HG03196 (cell line): ENCODE data around the gene INSL3.
"Not testable (repeated sequence)": the region's sequence is repeated elsewhere in the genome, so short reads cannot be mapped to it uniquely, and the experiment has no call there.

ENCODE experiments used
- ATAC-seq: cut with Tn5 transposase; IDR thresholded peaks from one replicate; pipeline ENCODE4 v1.9.1; 2021; ENCODE audit not compliant: unreplicated experiment

INSL3 gene

DNA sequence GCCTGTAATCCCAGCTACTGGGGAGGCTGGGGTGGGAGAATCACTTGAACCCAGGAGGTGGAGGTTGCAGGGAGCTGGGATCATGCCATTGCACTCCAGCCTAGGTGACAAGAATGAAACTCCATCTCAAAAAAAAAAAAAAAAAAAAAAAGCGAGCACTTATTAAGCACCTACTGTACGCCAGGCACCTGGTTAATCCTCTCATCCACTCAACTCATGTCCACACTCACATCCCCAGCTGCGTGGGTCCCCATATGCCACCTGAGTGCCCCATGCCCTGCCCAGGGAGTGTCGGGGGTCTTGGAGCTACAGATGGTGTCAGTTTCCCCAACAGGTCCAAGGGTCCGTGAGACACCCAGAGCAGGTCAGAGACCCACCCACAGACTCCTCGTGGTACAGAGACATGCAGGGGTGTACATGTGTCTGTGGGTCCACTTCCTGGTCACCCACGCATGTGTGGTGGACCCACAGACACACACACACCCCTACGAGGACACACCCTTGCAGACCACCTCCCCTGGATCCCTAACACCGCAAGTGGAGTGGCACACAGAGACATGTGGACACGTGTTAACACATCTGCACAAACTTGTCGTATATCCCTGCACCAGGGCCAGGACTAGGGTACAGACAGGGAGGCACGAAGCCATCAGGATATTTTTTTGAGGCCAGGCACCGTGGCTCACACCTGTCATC lies 3.5 kb downstream of the INSL3 start:
- ATAC-seq, result no peak

DNA sequence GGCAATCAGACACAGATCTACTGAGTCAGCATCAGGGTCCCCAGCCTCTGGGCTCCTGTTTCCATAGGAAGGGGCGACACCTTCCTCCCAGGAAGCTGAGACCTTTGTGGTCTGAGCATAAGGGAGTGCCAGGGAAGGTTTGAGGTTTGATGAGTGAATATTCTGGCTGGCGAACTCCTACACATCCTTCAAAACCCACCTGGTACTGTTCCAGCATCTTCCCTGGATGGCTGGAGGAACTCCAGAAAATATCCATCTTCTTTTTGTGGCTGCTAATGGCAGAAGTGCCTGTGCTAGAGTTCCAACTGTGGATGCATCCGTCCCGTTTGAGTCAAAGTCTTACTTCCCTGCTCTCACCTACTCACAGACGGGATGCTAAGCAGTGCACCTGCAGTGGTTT lies 9.2 kb downstream of the INSL3 start:
- no peak for ATAC-seq

DNA sequence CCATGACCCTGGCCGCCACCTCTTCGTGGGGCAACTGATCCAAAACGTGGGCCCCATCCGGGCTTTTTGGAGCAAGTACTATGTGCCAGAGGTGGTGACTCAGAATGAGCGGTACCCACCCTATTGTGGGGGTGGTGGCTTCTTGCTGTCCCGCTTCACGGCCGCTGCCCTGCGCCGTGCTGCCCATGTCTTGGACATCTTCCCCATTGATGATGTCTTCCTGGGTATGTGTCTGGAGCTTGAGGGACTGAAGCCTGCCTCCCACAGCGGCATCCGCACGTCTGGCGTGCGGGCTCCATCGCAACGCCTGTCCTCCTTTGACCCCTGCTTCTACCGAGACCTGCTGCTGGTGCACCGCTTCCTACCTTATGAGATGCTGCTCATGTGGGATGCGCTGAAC lies 9.6 kb downstream of the INSL3 start:
- no peak for ATAC-seq

DNA sequence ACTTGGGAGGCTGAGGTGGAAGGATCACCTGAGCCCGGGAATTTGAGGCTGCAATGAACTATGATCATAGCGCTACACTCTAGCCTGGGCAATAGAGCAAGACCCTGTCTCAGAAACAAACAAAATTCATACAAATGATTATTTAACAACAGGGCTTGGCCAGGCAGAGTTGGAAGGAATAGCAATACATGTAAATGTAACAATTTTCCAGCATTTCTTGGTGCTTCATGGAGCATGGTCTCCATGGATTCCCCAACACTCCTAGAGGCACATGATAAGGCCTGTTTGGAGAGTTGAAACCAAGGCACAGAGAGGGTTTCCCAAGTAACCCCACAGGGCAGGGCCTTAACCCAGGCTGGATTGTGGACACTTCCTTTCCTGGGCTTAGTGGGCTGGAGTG lies 10.2 kb downstream of the INSL3 start:
- ATAC-seq, result no peak

DNA sequence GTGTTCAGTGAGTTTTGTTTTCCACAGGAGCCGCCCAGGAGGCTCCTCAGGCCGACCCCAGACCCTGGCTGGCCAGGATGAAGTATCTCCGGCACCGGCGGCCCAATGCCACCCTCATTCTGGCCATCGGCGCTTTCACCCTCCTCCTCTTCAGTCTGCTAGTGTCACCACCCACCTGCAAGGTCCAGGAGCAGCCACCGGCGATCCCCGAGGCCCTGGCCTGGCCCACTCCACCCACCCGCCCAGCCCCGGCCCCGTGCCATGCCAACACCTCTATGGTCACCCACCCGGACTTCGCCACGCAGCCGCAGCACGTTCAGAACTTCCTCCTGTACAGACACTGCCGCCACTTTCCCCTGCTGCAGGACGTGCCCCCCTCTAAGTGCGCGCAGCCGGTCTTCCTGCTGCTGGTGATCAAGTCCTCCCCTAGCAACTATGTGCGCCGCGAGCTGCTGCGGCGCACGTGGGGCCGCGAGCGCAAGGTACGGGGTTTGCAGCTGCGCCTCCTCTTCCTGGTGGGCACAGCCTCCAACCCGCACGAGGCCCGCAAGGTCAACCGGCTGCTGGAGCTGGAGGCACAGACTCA lies 13.5 kb downstream of the INSL3 start:
- no peak for ATAC-seq

DNA sequence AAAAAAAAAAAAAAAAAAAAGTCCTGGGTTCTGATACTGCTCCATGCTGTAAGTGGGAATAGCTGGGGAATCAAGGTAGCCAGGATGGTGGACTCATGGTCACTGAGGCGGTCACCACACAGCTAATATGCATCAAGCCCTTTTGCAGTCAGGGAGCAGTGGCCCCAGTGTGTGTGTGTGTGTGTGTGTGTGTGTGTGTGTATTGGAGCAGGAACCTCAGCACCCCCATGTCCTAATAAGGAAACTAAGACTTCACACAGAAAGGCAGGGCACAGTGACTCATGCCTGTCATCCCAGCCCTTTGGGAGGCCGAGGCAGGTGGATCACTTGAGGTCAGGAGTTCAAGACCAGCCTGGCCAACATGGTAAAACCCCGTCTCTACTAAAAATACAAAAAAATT lies 14.4 kb downstream of the INSL3 start:
- ATAC-seq, result no peak

DNA sequence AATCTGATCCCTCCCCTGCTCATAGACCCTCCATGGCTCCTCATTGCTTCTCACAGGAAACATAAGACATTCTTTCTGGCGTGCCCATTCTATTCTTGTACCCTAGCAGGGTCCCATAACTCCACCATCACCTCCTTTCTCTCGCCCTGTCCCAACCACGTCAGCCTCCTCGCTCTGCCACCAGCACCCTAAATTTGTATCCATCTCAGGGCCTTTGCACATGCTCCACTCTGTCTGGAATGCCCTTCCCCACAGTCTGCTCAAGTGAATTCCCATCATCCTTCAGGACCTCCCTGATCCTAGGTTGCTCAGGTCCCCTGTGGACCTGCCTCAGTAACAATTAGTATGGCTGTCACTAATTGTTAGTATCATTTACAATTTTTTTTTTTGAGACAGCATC lies 15.9 kb downstream of the INSL3 start:
- no peak for ATAC-seq

DNA sequence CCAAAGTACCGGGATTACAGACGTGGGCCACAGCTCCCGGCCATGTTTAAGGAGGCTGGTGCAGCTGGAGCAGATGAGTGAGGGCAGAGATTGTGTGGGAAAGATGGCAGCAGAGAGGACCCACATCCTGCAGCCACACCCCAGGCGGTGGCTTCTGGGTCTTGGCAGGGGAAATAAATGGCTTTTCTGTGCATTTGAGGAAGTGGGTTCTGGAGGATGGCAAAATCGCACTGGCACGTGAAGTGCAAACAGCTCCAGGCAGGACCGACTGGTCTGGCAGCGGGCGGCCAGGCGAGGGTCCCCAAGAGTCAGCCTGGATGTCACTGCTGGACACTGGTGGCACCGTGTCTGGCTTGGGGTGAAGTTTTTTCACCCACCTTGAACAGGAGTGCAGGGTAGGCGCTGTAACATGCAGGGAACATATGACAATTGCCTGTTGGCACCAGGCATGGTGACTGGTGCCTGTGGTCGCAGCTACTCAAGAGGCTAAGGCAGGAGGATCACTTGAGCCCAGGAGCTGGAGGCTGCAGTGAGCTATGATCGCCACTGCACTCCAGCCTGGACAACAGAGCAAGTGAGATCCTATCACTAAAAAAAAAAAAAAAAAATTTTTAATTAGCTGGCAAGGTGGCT lies 17.9 kb downstream of the INSL3 start:
- ATAC-seq, result no peak

DNA sequence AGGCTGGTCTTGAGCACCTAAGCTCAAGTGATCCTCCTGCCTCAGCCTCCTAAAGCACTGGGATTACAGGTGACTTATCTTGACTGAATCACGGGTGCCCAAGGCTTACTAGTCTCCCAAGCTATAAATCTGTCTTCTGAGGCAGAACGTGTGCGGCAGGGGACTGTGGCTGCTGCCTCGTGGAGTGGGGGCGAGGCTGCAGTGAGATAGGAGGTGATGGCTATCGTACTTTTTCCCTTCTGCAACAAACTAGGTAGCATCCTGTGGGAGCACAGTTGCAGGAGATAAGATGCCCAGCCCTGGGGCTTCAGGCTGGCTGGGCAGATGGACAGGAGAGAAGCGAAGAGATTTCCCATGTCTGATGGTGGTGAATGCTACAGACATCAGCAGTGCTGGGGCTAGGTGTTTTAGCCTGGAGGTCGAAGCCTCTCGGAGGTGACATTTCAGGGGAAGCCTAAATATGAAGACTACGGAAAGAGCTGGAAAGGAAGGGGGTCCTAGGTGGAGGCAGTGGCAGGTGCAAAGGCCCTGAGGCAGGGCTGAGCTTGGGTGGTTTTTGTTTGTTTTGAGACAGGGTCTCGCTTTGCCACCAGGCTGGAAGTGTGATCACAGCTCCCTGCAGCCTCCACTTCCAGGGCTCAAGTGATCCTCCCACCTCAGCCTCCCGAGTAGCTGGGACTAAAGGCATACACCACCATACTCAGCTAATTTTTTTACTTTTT lies 19.0 kb downstream of the INSL3 start:
- no peak for ATAC-seq

DNA sequence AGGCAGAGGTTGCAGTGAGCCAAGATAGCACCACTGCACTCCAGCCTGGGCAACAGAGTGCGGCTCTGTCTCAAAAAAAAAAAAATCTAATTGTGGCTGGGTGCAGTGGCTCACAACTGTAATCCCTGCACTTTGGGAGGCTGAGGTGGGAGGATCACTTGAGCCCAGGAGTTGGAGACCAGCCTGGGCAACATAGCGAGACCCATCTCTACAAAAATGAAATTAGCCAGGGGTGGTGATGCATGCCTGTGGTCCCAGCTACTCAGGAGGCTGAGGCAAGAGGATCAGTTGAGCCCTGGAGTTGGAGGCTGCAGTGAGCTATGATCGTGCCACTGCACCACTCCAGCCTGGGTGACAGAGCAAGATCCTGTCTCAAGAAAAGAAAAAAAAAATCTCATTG lies 22.7 kb downstream of the INSL3 start:
- ATAC-seq, result not testable (repeated sequence)

DNA sequence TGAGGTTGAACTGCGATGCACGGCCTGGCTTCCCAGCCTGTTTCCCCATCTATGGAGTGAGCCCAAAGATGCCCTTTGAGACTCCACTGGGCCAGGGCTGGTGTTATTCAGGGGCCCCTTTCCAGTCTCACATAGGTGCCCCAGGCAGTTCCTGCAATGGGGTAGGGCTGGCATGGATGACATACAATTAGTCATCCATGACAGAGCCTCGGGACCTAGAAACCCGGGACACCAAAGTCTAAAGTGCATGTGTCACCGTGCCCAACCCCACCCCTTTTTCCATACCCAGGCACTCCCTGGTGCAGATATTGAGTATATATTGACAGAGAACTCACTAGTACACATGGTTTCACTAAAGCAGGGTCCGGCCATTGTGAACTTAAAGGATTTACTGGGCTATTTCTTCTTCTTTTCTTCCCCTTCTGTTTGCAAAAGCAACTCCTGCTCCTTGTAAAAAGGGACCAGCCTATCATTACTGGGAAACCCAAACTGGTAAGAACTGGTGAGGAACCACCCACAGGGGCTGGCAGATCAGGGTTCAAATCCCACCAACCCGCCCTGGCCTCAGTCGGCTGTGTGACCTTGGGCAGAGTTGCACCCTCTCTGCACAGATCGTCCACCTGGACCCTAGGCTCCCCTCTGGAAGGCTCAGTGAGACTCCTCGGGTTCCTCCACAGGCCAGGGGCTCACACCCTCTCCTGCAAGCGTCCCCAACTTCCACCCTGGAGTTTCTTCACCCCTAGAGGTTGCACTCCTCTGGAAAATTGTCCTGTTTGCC lies 23.7 kb downstream of the INSL3 start:
- no peak for ATAC-seq

DNA sequence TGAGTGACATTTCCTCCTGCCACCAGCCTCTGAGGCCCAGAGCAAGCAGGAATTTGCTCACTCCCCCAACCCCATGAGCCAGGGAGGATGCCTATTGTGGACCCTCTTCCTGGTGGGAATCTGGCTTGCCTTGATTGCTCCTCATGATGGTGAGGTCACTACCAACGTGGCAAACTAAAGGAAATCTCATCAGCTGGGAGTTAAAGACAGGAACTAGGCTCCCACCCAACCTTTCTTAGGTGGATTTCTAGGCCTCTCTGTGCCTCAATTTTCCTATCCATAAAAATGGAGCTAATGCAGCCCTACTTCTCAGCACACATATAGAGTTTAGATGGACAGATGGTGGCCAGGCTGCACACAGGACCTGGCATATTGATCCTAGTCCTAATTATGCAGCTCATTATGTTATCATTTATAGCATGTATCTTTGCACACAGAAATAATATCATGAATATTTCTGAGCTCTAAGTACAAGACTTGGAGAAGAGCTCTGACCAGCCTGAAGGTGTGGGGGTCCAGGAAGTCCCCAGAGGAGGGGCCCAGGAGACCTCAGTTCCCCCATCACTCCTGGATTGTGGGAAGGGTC lies 24.4 kb downstream of the INSL3 start:
- no peak for ATAC-seq

DNA sequence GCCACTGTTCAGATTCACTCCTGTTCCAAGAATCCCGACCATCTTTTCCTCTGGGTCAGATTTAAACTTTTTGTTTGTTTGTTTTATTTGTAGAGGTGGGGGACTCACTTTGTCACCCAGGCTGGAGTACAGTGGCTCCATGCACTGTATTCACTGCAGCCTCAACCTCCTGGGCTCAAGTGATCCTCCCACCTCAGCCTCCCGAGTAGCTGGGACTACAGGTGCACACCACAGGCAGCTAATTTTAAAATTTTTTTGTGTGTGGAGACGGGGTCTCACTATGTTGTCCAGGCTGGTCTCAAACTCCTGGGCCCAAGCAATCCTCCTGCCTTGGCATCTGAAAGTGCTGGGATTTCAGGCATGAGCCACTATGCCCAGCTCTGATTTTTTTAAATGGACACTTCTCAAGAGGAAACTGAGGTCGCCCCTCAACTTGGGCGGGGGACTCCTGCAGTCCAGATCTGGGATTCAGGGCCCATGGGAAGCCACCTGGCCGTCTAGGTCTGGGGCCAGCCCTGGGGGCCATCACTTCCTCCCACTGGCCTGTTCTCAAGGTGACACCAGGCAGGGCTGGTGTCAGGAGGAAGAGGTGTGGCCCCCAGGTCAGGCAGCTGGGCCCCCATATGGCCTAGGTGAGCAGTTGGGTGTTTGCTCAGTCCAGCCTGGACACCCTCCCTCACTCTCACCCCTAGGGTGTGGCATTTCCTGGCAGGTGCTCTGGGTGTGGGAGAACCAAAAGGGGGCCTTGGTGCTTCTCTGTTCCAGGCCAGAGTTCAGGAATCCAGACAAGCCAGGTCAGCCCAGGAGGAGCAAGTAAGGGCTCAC lies 25.1 kb downstream of the INSL3 start:
- ATAC-seq, result no peak

DNA sequence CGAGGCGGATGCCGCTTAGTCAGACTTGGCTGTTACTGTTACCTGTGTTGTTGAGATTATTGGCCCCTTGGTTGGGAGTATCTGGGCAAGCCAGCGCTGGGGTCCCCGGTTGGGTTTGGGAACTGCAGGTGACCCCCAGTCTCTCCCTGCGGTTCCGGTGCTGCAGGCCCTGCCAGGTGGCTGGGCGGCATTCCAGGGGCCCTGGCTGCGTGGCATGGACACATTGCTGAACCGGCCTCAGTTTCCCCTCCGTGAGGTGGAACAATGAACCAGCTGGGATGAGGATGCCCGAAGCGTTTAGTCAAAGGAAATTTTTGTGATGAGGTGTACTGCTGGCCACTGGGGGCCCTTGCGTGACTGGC lies 25.8 kb downstream of the INSL3 start:
- no peak for ATAC-seq

DNA sequence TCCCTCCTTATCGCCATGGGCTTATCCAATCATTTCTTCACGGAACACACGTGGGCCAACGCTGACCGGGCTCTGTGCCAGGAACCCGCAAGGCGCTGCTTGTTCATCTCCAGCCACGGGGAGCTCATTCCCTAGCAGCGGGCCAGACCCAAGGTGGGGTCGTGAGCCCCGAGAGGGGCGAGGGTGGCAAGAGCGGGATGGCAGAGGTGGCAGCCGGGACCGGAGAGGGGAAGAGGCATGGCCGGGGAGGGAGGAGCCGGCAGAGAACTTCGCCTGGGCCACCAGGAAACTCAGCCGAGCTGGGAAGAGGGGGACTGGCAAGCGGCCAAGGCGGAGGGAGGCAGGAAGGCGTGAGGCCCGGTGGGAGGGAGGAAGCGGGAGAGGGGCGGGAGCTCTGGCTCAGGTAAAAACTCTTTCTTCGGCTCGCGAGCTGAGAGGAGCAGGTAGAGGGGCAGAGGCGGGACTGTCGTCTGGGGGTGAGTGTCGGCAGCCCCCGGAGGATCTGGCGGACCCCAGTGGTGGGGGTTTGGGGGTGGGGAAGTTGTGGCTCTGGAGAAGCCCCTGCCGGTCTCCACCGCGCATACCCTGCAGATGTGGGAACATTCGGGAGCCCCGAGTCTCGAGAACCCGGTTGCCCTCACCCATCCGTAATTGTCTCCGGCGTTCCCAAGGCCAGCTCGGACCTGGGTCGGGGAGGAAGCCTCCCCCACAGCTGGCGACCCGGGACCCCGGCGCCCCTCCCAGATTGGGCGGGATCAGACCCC lies 26.4 kb downstream of the INSL3 start, which contains the start of gene B3GNT3:
Gene B3GNT3 (plus strand): TSS at position 408 of the 764 bp plus-strand sequence. CDS start 12,670 bp downstream, outside the sequence.
- no peak for ATAC-seq

DNA sequence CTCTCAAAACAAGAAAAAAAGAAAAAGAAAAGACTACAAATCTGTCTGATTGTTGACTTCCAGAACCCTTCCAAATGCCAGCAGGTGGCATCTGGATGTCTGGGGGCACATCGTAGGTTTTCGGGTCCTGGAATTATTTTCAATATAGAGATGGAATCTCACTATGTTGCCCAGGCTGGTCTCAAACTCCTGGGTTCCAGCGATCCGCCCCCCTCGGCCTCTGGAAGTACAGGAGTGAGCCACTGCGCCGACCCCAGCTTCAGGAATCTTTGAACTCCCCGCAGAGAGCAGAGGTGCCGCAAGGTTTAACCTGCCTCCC lies 26.9 kb downstream of the INSL3 start:
- no peak for ATAC-seq

DNA sequence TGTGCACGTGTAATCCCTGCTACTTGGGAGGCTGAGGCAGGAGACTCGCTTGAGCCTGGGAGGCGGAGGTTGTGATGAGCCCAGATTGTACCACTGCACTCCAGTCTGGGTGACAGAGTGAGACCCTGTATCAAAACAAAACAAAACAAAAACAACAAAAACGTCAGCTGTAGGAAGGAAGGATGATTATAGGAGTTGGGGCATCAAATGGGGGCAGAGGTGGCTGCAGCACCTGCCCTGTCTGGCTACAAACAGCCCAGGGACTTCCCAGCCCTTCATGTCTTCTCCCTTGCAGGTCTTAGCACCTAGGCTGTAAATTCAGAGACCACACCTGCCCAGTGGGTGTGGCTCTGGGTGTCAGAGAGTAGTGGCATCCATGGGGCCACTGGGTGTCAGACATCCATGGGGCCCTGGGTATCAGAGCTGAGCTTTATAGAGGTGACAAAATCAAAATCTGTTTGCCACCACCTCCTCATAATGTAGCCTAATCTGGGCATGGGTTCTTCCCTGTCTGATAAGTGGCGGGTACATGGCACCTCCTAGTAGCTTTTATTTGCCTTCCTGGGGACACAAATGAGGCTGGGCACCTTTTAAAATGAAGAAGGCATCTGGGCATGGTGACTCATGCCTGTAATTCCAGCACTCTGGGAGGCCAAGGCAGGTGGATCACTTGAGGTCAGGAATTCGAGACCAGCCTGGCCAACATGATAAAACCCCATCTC lies 31.1 kb downstream of the INSL3 start:
- no peak for ATAC-seq

DNA sequence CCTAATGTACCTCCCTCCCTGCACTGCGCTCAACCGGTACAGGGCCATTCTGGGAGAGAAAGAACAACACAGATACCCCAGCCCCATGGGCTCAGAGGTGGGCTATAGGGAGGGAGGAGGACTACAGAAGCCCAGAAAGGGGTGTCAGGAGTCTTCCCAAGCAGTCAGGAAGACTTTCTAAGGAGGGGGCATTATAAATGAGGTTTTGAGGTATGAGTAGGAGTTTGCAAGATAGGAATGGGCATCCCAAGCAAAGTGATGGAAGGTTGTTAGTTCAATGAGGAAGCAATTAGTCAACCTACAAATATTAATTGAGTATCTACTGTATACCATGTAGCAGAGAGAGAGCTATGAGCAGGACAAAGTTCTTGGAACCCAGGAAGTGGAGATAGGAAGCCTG lies 32.7 kb downstream of the INSL3 start:
- ATAC-seq, result no peak
